GM18508 (cell line): ENCODE data around the gene GPN1.
"Not testable (repeated sequence)": the region's sequence is repeated elsewhere in the genome, so short reads cannot be mapped to it uniquely, and the experiment has no call there.

Source experiments
- ATAC-seq: cut with Tn5 transposase; IDR thresholded peaks from one replicate; pipeline ENCODE4 v1.9.1; 2021; ENCODE audit warnings: moderate number of reproducible peaks; ENCODE audit not compliant: insufficient read depth, unreplicated experiment

GPN1 gene

DNA sequence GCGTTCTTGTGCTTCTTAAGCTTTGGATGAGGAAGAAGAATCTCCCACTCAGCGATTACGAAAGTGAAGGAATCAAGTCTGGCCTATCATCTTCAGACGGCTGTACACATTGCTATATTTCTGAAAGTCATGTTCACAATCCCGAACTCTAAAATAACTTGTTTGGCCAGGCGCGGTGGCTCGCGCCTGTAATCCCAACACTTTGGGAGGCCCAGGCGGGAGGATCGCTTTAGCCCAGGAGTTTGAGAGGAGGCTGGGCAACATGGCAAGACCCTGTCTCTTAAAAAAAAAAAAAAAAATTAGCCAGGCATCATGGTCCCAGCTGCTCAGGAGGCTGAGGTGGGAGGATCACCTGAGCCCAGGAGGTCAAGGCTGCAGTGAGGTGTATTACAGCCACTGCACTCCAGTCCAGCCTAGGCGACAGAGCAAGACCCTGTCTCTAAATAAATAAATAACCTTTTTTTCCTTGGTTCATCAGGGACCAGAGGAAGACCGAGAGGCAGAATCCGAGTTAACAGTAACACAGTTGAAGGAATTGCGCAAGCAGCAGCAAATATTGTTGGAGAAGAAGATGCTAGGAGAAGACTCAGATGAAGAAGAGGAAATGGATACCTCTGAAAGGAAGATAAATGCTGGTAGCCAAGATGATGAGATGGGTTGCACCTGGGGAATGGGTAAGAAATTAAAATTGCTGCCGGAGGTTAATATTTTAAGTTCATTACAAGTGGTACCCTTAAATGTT lies 35.9 kb downstream of the GPN1 start:
- ATAC-seq: no peak

DNA sequence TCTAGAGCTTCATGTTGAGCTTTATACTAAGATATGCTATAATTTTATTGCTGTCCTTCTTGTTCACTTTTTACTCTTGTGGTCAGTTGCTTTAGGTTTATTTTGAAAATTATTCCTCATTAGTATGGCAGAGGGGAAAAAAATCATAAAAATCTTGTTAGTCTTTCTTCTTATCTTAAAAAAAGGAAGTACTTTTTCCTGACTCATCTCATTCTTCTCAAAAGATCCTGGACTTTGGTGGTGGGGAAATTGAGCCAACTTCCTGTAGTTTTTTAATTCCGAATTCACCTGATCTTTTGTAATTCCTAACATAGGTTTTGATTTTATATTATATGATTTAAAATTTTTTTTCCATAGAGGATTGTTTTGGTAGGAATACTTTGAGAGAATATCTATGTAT lies 38.6 kb downstream of the GPN1 start:
- ATAC-seq: no peak

DNA sequence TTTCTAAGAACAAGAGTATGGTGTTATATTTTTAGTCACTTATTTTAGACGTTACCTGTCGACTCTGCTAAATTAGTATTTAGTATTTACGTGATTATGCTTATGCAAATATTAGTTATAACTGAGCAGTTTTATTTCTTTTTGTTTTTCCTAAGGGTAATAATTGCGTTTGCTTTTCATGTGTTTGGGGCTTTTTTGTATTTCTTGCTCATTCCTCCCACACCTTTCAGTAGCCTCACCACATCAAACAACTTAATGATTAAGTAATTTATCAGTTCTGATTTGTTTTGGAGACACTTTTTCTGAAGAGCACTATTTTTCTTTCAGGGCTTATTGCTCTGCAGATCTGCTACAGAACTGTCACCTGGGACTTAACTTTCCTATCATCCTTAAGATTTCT lies 42.4 kb downstream of the GPN1 start:
- ATAC-seq: no peak

DNA sequence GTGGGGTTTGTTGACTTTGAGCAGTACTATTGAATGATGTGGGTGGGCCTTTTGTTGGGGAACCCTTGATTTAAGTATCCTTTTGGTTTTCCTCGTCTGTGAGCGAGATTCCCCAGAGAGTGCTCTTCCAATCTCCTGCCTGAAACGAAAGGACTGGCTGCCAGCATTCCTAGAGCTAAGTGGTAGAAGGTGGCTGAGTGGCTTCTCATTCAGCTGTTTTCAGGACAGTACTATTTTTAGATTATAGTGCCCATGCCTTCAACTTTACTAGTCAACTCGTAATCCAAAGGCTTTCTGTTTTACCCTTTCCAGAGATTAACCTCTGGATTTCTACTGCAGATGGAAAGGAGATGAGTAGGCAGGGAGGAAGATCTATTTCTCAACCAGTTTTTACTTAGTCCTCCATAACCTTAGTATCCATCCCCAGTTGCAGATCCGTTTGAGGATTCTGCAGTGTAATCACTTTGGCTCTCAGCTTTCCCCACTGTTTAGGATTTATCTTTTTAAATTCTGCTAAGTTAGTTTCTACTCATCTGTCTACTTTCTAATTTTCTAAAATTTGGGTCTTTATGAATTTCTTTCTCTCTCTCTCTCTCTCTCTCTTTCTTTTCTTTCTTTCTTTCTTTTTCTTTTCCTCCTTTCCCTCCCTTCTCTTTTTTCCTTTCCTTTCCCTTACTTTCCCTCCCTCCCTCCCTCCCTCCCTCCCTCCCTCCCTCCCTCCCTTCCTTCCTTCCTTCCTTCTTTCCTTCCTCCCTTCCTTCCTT lies 44.1 kb downstream of the GPN1 start:
- ATAC-seq: no peak

DNA sequence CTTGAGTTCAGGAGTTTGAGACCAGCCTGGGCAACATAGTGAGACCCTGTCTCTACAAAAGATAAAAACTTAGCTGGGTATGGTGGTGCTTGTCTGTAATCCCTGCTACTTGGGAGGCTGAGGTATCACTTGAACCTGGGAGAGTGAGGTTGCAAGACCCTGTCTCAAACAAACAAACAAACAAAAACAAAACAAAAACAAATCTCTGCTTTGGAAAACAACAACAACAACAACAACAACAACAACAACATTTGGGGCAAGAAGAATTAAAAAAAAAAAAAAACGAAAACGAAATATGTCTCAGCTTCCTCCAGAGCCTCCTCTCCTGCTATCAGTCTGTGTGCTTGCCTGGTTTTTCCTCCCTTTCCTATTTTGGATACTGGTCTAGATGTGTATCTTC lies 51.7 kb downstream of the GPN1 start:
- no peak for ATAC-seq

DNA sequence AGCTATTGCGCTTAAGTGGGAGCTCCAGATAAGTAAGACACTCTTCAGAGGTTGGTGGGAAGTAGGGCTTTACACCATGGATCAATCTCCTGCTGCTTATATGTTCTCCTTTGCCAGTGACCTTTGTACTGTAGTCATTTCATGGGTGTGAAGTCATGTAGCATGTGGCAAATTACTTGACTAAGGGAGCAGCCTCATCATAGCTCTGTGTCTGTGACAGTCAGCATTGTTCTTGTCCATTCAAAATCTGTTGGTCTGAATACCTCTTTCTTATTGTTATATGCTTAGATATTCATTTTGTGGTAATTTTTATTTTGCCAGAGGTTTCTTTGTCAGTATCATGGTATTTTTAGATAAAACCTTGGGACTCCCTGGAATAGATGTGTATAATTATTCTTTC lies 53.0 kb downstream of the GPN1 start:
- no peak for ATAC-seq

GRCh38 chr2:27682334-27682771 lies 53.5 kb downstream of the GPN1 start:
- not testable (repeated sequence) for ATAC-seq

GRCh38 chr2:27683390-27684071 lies 54.7 kb downstream of the GPN1 start:
- no peak for ATAC-seq

- ATAC-seq: not testable (repeated sequence)
These were observed 56.2 kb downstream of the GPN1 start for GRCh38 chr2:27685006-27685405.

DNA sequence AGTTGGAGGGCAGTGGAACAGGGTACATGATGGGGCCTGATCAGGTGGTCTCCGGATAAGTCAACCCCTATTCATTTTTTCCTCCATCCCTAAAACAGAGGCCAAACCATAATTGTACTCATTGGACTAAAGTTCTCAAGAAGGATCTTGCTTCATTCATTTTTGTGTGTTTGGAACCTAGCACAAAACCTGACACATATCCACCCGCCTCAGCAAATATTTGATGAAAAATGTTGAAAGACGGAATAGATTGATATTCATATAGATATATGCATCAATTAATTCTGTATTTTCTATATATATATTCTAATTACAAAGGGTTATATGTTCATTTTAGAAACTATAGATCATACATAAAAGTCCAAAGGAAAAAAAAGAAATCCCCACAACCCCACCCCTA lies 56.7 kb downstream of the GPN1 start:
- ATAC-seq: no peak

DNA sequence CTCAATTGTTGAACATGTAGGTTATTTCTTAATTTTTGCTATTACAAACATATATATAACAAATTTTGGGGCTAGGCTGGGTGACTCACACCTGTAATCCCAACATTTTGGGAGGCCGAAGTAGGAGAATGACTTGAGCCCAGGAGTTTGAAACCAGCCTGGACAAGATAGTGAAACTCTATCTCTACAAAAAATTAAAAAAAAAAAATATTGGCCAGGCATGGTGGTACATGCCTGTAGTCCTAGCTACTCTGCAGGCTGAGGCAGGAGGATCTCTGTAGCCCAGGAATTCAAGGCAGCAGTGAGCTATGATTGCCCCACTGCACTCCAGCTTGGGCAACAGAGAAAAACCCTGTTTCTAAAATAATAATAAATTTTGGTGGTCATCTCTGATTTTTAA lies 58.4 kb downstream of the GPN1 start:
- no peak for ATAC-seq

DNA sequence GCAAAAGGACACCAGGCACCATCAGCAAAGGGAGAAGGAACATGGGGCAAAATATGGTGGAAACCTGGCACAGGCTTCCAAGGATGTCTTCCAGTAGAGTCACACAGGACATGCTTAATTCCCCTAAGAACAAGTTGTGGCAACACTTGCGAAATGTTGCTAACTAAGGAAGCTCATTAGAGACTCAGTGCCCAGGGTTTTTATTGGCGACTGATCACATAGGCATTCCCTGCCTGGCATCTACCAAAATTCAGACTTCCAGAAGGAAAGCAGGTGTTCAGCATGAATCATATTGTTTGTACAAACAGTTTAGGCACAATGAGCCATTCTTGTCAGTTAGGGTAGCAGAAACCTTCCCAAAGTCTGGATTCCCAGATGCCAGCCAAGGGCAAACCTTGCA lies 60.6 kb downstream of the GPN1 start:
- no peak for ATAC-seq

GRCh38 chr2:27690052-27690451 lies 61.2 kb downstream of the GPN1 start:
- no peak for ATAC-seq

- ATAC-seq: no peak
These were observed 68.8 kb downstream of the GPN1 start for GRCh38 chr2:27697660-27698059.
